Tibial nerve (tissue), 4 donors: Measurements from ENCODE around the gene INPP5A.

ENCODE experiments used
- EP300 ChIP-seq, 2 donors: sonication (generic); formaldehyde crosslinking; IDR thresholded peaks; one replicate each; pipeline ENCODE4 v1.6.1; 2017; ENCODE audit warnings: antibody characterized with exemption in 2 of 2, mild to moderate bottlenecking in 1 of 2
- POLR2A ChIP-seq, 2 donors: fragments of 450-650 bp; IDR thresholded peaks; one replicate each; pipeline ENCODE4 v1.6.1; 2017; ENCODE audit warnings: antibody characterized with exemption in 2 of 2, mild to moderate bottlenecking in 2 of 2, moderate library complexity in 2 of 2
- TF ChIP-seq, protein P1 (sequence below), 5 experiments: fragments of 200-600 bp in 3 of 5; fragments of 450-650 bp in 2 of 5; sonication (generic) in 3 of 5; IDR thresholded peaks; one replicate each; pipeline ENCODE4 v1.5.1; 2016 to 2019; ENCODE audit warnings: antibody characterized with exemption in 5 of 5, mild to moderate bottlenecking in 3 of 5, moderate library complexity in 2 of 5

DNA sequence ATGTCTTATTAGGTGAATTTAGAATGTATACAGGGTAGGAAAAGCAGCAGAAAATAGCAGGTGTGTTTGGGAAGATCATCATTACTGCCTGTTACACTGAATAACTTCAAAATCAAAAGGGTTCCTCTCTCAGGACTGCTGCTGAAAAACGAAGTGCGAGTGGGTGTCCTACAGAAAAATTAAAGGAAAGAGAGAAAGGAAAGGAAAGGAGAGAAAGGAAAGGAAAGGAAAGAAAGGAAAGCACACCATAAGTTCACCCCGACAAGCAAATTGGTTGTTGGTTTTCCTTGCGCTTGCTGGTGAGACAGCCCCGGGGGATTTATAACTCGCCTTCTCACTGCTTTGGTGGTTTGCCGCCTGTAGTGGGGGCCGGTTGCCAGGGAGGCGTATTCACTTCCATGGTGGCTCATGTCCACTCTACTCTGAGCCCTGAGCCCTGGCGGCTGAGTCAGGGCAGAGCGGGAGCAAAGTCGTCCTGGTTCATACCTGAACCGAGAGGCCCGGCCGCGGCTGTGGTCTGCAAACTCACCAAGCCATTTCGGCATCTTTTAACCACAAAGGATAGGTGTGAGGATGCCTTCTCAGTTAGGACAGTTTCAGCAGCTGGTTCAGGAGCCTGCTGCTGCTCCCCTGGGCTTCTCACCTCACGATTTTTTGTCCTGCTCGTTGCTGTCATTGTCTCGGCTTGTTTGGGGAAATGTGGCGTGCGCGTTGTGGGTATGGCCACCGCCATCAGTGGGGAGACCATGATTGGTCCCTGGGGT, 26.1 kb downstream of the INPP5A start:
- TF ChIP-seq, protein P1, sequence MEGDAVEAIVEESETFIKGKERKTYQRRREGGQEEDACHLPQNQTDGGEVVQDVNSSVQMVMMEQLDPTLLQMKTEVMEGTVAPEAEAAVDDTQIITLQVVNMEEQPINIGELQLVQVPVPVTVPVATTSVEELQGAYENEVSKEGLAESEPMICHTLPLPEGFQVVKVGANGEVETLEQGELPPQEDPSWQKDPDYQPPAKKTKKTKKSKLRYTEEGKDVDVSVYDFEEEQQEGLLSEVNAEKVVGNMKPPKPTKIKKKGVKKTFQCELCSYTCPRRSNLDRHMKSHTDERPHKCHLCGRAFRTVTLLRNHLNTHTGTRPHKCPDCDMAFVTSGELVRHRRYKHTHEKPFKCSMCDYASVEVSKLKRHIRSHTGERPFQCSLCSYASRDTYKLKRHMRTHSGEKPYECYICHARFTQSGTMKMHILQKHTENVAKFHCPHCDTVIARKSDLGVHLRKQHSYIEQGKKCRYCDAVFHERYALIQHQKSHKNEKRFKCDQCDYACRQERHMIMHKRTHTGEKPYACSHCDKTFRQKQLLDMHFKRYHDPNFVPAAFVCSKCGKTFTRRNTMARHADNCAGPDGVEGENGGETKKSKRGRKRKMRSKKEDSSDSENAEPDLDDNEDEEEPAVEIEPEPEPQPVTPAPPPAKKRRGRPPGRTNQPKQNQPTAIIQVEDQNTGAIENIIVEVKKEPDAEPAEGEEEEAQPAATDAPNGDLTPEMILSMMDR (IDR thresholded peaks at IDR 0.05): no peak
- TF ChIP-seq EP300 (IDR thresholded peaks at IDR 0.05) (no peak), POLR2A (IDR thresholded peaks at IDR 0.05) (no peak)
